ENCODE measurements around the gene CDKN2B-AS1. TPM values are rescaled to one million over a fixed set of nuclear protein-coding genes. Genes with fewer than 3 reads are reported as not detected.

Gene CDKN2B-AS1
- total and polyA plus RNA-seq, 2 experiments from 2014 or later, result 0.14 TPM; not detected in 1

DNA sequence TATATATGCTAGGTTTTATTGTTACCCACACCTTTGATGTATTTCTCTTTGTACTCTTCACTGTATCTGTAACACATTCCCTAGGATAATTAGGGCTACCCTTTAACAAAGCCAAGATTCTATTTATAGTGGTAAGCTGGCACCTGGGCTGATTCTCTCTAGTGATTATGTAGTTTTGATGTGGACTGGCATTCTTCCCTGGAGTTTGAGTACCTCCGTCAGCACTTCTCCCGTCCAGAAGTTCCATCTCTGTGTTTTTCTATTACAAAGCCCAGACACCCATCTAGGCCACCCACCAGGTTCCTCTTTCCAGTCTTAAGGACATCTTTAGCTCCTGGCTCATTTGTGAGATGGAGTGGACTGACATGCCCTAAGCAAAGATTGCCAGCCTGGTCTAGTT, 70.4 kb downstream of the CDKN2B-AS1 start:
- Histone ChIP-seq H3K79me2 (replicated peaks; ENCODE audit: insufficient read depth) (no peaks in the 10 kb centered on the region), H3K4me3 (no peak overlapping the region), H3K4me2 (no peak overlapping the region), H3K27me3 (ENCODE audit: insufficient read depth) (no peaks in the 10 kb centered on the region), H3K4me1 (ENCODE audit: insufficient read depth) (no peaks in the 10 kb centered on the region), H3K9me2 (ENCODE audit: insufficient read depth) (no peaks in the 10 kb centered on the region), H4K20me1 (replicated peaks; ENCODE audit: insufficient read depth) (no peaks in the 10 kb centered on the region), H3K27ac (ENCODE audit: low read depth) (no peak overlapping the region), H3K36me3 (ENCODE audit: insufficient read depth) (no peaks in the 10 kb centered on the region), H3F3A (replicated peaks; ENCODE audit: low read depth) (no peaks in the 10 kb centered on the region), H2AFZ (no peak overlapping the region)
- DNase-seq (ENCODE audit: low spot score) (no peak), ATAC-seq (no peak)
- peaks cover 3% of the 10 kb centered on the region; the same call in 2 of the 3 replicates for H3K9me3 Mint-ChIP-seq
- no peak overlapping the region for H3K4me3 Mint-ChIP-seq
- H3K4me1 Mint-ChIP-seq, result no peaks in the 10 kb centered on the region
- no peak for TF ChIP-seq CREB1 (CRISPR knock-in tag; IDR thresholded peaks at IDR 0.05; ENCODE audit: low read depth)
- TF ChIP-seq ETS1 (IDR thresholded peaks at IDR 0.05), result no peak
- TF ChIP-seq EZH2 (IDR thresholded peaks at IDR 0.05; ENCODE audit: low read depth, unreplicated experiment), result no peak
- TF ChIP-seq NANOG (IDR thresholded peaks at IDR 0.05; ENCODE audit: borderline replicate concordance), result no peak
- TF ChIP-seq ZNF114 (CRISPR knock-in tag; IDR thresholded peaks at IDR 0.05), result no peak
- no peak for TF ChIP-seq STAT1 (IDR thresholded peaks at IDR 0.05; ENCODE audit: unreplicated experiment)
- TF ChIP-seq, protein P1, sequence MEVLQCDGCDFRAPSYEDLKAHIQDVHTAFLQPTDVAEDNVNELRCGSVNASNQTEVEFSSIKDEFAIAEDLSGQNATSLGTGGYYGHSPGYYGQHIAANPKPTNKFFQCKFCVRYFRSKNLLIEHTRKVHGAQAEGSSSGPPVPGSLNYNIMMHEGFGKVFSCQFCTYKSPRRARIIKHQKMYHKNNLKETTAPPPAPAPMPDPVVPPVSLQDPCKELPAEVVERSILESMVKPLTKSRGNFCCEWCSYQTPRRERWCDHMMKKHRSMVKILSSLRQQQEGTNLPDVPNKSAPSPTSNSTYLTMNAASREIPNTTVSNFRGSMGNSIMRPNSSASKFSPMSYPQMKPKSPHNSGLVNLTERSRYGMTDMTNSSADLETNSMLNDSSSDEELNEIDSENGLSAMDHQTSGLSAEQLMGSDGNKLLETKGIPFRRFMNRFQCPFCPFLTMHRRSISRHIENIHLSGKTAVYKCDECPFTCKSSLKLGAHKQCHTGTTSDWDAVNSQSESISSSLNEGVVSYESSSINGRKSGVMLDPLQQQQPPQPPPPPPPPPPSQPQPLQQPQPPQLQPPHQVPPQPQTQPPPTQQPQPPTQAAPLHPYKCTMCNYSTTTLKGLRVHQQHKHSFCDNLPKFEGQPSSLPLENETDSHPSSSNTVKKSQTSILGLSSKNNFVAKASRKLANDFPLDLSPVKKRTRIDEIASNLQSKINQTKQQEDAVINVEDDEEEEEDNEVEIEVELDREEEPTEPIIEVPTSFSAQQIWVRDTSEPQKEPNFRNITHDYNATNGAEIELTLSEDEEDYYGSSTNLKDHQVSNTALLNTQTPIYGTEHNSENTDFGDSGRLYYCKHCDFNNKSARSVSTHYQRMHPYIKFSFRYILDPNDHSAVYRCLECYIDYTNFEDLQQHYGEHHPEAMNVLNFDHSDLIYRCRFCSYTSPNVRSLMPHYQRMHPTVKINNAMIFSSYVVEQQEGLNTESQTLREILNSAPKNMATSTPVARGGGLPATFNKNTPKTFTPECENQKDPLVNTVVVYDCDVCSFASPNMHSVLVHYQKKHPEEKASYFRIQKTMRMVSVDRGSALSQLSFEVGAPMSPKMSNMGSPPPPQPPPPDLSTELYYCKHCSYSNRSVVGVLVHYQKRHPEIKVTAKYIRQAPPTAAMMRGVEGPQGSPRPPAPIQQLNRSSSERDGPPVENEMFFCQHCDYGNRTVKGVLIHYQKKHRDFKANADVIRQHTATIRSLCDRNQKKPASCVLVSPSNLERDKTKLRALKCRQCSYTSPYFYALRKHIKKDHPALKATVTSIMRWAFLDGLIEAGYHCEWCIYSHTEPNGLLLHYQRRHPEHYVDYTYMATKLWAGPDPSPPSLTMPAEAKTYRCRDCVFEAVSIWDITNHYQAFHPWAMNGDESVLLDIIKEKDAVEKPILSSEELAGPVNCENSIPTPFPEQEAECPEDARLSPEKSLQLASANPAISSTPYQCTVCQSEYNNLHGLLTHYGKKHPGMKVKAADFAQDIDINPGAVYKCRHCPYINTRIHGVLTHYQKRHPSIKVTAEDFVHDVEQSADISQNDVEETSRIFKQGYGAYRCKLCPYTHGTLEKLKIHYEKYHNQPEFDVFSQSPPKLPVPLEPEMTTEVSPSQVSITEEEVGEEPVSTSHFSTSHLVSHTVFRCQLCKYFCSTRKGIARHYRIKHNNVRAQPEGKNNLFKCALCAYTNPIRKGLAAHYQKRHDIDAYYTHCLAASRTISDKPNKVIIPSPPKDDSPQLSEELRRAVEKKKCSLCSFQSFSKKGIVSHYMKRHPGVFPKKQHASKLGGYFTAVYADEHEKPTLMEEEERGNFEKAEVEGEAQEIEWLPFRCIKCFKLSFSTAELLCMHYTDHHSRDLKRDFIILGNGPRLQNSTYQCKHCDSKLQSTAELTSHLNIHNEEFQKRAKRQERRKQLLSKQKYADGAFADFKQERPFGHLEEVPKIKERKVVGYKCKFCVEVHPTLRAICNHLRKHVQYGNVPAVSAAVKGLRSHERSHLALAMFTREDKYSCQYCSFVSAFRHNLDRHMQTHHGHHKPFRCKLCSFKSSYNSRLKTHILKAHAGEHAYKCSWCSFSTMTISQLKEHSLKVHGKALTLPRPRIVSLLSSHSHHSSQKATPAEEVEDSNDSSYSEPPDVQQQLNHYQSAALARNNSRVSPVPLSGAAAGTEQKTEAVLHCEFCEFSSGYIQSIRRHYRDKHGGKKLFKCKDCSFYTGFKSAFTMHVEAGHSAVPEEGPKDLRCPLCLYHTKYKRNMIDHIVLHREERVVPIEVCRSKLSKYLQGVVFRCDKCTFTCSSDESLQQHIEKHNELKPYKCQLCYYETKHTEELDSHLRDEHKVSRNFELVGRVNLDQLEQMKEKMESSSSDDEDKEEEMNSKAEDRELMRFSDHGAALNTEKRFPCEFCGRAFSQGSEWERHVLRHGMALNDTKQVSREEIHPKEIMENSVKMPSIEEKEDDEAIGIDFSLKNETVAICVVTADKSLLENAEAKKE (CRISPR knock-in tag; IDR thresholded peaks at IDR 0.05), result no peak
- TF ChIP-seq EZH2phosphoT487 (IDR thresholded peaks at IDR 0.05; ENCODE audit: unreplicated experiment), result no peak
- TF ChIP-seq CTCF (conservative IDR thresholded peaks at IDR 0.05; ENCODE audit: low read depth in 2 of 2), result no peak
- H3K36me3 Mint-ChIP-seq (ENCODE audit: low read depth), result no peaks in the 10 kb centered on the region
- peaks cover 5% of the 10 kb centered on the region for H3K27me3 Mint-ChIP-seq (ENCODE audit: insufficient read depth, low read depth, poor library complexity)
- no peak overlapping the region for H3K27ac Mint-ChIP-seq

Data from GM23338 (cell line).